Measurements from ENCODE around the gene SMARCC2.

SMARCC2 gene

GRCh38 chr12:56189918-56190694, 823 bp upstream of the SMARCC2 start (continued):
- TF ChIP-seq ZSCAN30 (tag by site-specific recombination; IDR thresholded peaks at IDR 0.05) (peak; percentile 92), ZNF311 (tag by site-specific recombination; IDR thresholded peaks at IDR 0.05; ENCODE audit: borderline replicate concordance) (no peak), ZNF223 (tag by site-specific recombination; IDR thresholded peaks at IDR 0.05) (no peak), ZNF548 (tag by site-specific recombination; IDR thresholded peaks at IDR 0.05) (peak; percentile 17; the same call in 1 of the 2 replicates), ZBTB7A (tag by site-specific recombination; IDR thresholded peaks at IDR 0.05; ENCODE audit: low read depth) (peak; percentile 73), ZNF132 (tag by site-specific recombination; IDR thresholded peaks at IDR 0.05; ENCODE audit: borderline replicate concordance) (no peak), ZNF600 (tag by site-specific recombination; IDR thresholded peaks at IDR 0.05) (peak; percentile 75), KLF1 (tag by site-specific recombination; IDR thresholded peaks at IDR 0.05) (peak; percentile 49; the same call in 1 of the 2 replicates), ZNF433 (tag by site-specific recombination; IDR thresholded peaks at IDR 0.05; ENCODE audit: low read depth) (no peak), IKZF3 (tag by site-specific recombination; IDR thresholded peaks at IDR 0.05) (peak; percentile 81), GFI1B (tag by site-specific recombination; IDR thresholded peaks at IDR 0.05) (peak; percentile 32; the same call in 1 of the 2 replicates), GLIS1 (tag by site-specific recombination; IDR thresholded peaks at IDR 0.05) (0 out of 2 replicates have a peak, but pooled peaks have one; percentile 18), ZNF23 (tag by site-specific recombination; IDR thresholded peaks at IDR 0.05; ENCODE audit: borderline replicate concordance) (no peak), SP7 (tag by site-specific recombination; IDR thresholded peaks at IDR 0.05) (peak; percentile 89), ZNF239 (tag by site-specific recombination; IDR thresholded peaks at IDR 0.05) (0 out of 2 replicates have a peak, but pooled peaks have one; percentile 11), KLF8 (tag by site-specific recombination; IDR thresholded peaks at IDR 0.05) (peak; percentile 91), OSR2 (tag by site-specific recombination; IDR thresholded peaks at IDR 0.05) (peak; percentile 39; the same call in 1 of the 2 replicates), ZBTB10 (tag by site-specific recombination; IDR thresholded peaks at IDR 0.05) (peak; percentile 77), MEIS1 (CRISPR knock-in tag; IDR thresholded peaks at IDR 0.05; ENCODE audit: borderline replicate concordance) (no peak)
- TF ChIP-seq, protein P1, sequence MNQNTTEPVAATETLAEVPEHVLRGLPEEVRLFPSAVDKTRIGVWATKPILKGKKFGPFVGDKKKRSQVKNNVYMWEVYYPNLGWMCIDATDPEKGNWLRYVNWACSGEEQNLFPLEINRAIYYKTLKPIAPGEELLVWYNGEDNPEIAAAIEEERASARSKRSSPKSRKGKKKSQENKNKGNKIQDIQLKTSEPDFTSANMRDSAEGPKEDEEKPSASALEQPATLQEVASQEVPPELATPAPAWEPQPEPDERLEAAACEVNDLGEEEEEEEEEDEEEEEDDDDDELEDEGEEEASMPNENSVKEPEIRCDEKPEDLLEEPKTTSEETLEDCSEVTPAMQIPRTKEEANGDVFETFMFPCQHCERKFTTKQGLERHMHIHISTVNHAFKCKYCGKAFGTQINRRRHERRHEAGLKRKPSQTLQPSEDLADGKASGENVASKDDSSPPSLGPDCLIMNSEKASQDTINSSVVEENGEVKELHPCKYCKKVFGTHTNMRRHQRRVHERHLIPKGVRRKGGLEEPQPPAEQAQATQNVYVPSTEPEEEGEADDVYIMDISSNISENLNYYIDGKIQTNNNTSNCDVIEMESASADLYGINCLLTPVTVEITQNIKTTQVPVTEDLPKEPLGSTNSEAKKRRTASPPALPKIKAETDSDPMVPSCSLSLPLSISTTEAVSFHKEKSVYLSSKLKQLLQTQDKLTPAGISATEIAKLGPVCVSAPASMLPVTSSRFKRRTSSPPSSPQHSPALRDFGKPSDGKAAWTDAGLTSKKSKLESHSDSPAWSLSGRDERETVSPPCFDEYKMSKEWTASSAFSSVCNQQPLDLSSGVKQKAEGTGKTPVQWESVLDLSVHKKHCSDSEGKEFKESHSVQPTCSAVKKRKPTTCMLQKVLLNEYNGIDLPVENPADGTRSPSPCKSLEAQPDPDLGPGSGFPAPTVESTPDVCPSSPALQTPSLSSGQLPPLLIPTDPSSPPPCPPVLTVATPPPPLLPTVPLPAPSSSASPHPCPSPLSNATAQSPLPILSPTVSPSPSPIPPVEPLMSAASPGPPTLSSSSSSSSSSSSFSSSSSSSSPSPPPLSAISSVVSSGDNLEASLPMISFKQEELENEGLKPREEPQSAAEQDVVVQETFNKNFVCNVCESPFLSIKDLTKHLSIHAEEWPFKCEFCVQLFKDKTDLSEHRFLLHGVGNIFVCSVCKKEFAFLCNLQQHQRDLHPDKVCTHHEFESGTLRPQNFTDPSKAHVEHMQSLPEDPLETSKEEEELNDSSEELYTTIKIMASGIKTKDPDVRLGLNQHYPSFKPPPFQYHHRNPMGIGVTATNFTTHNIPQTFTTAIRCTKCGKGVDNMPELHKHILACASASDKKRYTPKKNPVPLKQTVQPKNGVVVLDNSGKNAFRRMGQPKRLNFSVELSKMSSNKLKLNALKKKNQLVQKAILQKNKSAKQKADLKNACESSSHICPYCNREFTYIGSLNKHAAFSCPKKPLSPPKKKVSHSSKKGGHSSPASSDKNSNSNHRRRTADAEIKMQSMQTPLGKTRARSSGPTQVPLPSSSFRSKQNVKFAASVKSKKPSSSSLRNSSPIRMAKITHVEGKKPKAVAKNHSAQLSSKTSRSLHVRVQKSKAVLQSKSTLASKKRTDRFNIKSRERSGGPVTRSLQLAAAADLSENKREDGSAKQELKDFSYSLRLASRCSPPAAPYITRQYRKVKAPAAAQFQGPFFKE (tag by site-specific recombination; IDR thresholded peaks at IDR 0.05; ENCODE audit: borderline replicate concordance): no peak
- TF ChIP-seq, protein P2, sequence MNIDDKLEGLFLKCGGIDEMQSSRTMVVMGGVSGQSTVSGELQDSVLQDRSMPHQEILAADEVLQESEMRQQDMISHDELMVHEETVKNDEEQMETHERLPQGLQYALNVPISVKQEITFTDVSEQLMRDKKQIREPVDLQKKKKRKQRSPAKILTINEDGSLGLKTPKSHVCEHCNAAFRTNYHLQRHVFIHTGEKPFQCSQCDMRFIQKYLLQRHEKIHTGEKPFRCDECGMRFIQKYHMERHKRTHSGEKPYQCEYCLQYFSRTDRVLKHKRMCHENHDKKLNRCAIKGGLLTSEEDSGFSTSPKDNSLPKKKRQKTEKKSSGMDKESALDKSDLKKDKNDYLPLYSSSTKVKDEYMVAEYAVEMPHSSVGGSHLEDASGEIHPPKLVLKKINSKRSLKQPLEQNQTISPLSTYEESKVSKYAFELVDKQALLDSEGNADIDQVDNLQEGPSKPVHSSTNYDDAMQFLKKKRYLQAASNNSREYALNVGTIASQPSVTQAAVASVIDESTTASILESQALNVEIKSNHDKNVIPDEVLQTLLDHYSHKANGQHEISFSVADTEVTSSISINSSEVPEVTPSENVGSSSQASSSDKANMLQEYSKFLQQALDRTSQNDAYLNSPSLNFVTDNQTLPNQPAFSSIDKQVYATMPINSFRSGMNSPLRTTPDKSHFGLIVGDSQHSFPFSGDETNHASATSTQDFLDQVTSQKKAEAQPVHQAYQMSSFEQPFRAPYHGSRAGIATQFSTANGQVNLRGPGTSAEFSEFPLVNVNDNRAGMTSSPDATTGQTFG (tag by site-specific recombination; IDR thresholded peaks at IDR 0.05; ENCODE audit: borderline replicate concordance): no peak
- TF ChIP-seq, protein P3, sequence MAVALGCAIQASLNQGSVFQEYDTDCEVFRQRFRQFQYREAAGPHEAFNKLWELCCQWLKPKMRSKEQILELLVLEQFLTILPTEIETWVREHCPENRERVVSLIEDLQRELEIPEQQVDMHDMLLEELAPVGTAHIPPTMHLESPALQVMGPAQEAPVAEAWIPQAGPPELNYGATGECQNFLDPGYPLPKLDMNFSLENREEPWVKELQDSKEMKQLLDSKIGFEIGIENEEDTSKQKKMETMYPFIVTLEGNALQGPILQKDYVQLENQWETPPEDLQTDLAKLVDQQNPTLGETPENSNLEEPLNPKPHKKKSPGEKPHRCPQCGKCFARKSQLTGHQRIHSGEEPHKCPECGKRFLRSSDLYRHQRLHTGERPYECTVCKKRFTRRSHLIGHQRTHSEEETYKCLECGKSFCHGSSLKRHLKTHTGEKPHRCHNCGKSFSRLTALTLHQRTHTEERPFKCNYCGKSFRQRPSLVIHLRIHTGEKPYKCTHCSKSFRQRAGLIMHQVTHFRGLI (tag by site-specific recombination; IDR thresholded peaks at IDR 0.05): no peak
- TF ChIP-seq, protein P4, sequence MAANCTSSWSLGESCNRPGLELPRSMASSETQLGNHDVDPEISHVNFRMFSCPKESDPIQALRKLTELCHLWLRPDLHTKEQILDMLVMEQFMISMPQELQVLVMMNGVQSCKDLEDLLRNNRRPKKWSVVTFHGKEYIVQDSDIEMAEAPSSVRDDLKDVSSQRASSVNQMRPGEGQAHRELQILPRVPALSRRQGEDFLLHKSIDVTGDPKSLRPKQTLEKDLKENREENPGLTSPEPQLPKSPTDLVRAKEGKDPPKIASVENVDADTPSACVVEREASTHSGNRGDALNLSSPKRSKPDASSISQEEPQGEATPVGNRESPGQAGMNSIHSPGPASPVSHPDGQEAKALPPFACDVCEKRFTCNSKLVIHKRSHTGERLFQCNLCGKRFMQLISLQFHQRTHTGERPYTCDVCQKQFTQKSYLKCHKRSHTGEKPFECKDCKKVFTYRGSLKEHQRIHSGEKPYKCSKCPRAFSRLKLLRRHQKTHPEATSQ (tag by site-specific recombination; IDR thresholded peaks at IDR 0.05): no peak

All from HEK293 (cell line).